Measurements from ENCODE around the gene HES1. TPM values are rescaled to one million over a fixed set of nuclear protein-coding genes. Genes with fewer than 3 reads are reported as not detected.
A peak's percentile ranks its signal among the peaks of the same experiment; 100 is the strongest.

HES1 gene
- total RNA-seq, 1 donor: 13.4 TPM

DNA sequence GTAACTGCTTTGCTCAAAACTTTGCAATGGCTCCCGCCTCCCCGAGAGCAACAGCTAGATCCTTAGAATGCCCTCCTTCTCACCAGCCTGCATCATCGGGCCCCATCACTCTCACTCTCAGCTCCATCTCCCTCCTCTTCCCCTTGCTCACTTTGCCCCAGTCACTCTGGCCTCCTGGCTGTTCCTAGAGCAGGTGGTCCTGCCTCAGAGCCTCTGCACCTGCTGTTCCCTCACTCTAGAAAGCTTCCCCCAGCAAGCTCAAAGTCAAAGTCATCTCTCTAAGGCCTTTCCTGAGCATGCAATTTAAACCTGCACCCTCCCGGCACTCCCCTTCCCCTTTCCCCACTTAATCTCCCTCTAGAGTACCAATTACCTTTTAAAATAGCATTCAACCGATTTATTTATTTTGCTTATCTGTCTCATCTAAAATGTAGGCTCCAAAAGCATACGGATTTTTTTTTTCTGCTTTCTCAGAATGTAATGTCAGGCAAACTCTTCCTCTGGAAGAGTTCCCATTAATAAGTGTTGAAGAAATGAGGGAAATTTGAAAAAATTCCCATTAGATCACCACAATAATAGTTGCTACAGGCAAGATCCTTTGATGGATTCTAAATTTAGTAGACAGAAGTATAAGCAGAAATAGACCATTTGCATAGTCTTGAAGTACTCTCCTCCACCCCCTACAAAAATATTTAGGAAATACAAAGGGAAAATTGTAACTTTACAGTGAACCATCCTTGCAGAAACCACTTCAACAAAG, 15.9 kb upstream of the HES1 start:
- TF ChIP-seq, protein P1, sequence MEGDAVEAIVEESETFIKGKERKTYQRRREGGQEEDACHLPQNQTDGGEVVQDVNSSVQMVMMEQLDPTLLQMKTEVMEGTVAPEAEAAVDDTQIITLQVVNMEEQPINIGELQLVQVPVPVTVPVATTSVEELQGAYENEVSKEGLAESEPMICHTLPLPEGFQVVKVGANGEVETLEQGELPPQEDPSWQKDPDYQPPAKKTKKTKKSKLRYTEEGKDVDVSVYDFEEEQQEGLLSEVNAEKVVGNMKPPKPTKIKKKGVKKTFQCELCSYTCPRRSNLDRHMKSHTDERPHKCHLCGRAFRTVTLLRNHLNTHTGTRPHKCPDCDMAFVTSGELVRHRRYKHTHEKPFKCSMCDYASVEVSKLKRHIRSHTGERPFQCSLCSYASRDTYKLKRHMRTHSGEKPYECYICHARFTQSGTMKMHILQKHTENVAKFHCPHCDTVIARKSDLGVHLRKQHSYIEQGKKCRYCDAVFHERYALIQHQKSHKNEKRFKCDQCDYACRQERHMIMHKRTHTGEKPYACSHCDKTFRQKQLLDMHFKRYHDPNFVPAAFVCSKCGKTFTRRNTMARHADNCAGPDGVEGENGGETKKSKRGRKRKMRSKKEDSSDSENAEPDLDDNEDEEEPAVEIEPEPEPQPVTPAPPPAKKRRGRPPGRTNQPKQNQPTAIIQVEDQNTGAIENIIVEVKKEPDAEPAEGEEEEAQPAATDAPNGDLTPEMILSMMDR (IDR thresholded peaks at IDR 0.05; ENCODE audit: insufficient read depth, low read depth, low read length): no peak
- no peak for DNase-seq (ENCODE audit: low read depth)
- no peak overlapping the region for H3K4me3 ChIP-seq (ENCODE audit: low read depth, low read length)

- no peak overlapping the region for H3K4me3 ChIP-seq (ENCODE audit: low read depth, low read length)
These were observed 14.9 kb upstream of the HES1 start for GRCh38 chr3:194120789-194121770.

GRCh38 chr3:194121891-194122631, 13.9 kb upstream of the HES1 start:
- peak; percentile 68 for DNase-seq (ENCODE audit: low read depth)
- TF ChIP-seq, protein P1 (IDR thresholded peaks at IDR 0.05; ENCODE audit: insufficient read depth, low read depth, low read length): no peak
- no peak overlapping the region for H3K4me3 ChIP-seq (ENCODE audit: low read depth, low read length)

More at GRCh38 chr3:194120789-194121770, 14.9 kb upstream of the HES1 start:
- no peak for DNase-seq (ENCODE audit: low read depth)
- TF ChIP-seq, protein P1 (IDR thresholded peaks at IDR 0.05; ENCODE audit: insufficient read depth, low read depth, low read length): no peak

DNA sequence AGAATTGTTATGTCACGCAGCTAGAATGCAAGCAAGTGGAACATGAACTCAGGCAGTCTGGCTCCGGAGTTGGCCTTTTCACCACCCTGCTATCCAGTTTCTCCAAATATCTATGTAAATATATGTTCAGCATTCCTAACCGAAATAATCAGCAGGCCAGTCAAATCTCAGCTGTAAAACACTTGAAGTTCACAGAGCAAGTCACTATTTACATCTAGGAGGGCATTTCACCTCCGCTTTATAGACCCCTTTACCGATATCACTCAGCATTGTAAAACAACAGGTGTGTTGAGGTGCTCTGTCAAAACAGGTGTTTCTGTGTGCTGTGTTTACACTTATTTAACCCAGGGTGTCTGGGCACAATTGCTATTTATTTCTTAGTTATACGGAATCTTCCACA, 12.2 kb upstream of the HES1 start:
- TF ChIP-seq, protein P1 (IDR thresholded peaks at IDR 0.05; ENCODE audit: insufficient read depth, low read depth, low read length): no peak
- no peak for DNase-seq (ENCODE audit: low read depth)
- no peak overlapping the region for H3K4me3 ChIP-seq (ENCODE audit: low read depth, low read length)

DNA sequence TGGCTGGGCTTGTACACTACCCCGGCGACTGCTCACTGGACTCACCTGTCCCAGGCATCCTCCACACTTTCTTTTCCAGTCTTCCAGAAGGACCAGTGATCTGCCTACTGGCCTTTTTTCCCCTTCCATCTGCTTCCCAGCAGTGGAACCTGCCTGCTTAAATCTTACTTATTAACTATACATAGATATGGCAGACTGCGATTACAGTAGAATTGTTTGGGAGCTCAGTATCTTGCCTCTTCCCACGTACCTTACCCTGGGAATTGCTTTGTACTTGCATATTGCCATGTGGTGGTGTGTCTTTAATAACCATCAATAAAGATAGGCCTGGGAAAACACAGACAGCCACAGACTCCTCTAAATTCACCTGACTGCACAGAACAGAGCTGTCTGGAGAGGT, 11.8 kb upstream of the HES1 start:
- TF ChIP-seq, protein P1 (IDR thresholded peaks at IDR 0.05; ENCODE audit: insufficient read depth, low read depth, low read length): no peak
- no peak for DNase-seq (ENCODE audit: low read depth)
- no peak overlapping the region for H3K4me3 ChIP-seq (ENCODE audit: low read depth, low read length)

DNA sequence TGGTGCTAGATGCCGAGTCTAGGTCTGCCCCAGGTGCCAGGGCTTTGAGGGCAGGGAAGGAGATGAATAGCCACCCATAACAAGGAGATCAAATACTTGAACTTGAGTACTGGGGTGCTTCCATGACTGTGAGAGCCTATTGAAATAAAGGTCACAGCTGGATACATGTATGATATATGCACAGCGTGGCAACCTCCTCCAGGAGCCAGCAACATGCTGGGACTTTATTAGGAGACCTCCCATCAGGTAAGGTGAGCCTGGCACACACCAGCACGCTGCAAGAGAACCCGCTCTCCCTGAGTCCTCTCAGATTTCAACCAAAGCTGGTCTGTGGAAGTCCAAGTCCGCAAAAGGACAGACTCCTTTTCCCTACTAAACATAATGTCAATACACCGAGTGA, 10.5 kb upstream of the HES1 start:
- DNase-seq (ENCODE audit: low read depth): no peak
- no peak overlapping the region for H3K4me3 ChIP-seq (ENCODE audit: low read depth, low read length)
- TF ChIP-seq, protein P1 (IDR thresholded peaks at IDR 0.05; ENCODE audit: insufficient read depth, low read depth, low read length): no peak

Measured in fibroblast of villous mesenchyme (primary cell).